Stimulated activated memory B cell treated with anti-CD40 and anti-IgM and Interleukin-4, amounts not matched to agents 10 μg/mL and 1 μg/mL and 100 μg/mL, for 72 hours (primary cell): ENCODE results near the gene RFLNA.

Experiments
- ATAC-seq: fragments of 150-1000 bp; cut with Tn5 transposase; 2 replicates; pipeline ENCODE4 v1.10.0; 2021
- H3K27ac Mint-ChIP-seq: one replicate; pipeline ENCODE4 v1.8.0; 2022; ENCODE audit warnings: mild to moderate bottlenecking, mixed read lengths
- H3K27me3 Mint-ChIP-seq: one replicate; pipeline ENCODE4 v1.8.0; 2022; ENCODE audit warnings: mixed read lengths
- H3K36me3 Mint-ChIP-seq: one replicate; pipeline ENCODE4 v1.8.0; 2022; ENCODE audit warnings: mixed read lengths
- H3K4me1 Mint-ChIP-seq: one replicate; pipeline ENCODE4 v1.8.0; 2022; ENCODE audit warnings: mixed read lengths
- H3K4me3 Mint-ChIP-seq: one replicate; pipeline ENCODE4 v1.8.0; 2022; ENCODE audit warnings: mild to moderate bottlenecking, moderate library complexity, mixed read lengths
- H3K9me3 Mint-ChIP-seq: one replicate; pipeline ENCODE4 v1.8.0; 2022; ENCODE audit warnings: mixed read lengths

The RFLNA gene

DNA sequence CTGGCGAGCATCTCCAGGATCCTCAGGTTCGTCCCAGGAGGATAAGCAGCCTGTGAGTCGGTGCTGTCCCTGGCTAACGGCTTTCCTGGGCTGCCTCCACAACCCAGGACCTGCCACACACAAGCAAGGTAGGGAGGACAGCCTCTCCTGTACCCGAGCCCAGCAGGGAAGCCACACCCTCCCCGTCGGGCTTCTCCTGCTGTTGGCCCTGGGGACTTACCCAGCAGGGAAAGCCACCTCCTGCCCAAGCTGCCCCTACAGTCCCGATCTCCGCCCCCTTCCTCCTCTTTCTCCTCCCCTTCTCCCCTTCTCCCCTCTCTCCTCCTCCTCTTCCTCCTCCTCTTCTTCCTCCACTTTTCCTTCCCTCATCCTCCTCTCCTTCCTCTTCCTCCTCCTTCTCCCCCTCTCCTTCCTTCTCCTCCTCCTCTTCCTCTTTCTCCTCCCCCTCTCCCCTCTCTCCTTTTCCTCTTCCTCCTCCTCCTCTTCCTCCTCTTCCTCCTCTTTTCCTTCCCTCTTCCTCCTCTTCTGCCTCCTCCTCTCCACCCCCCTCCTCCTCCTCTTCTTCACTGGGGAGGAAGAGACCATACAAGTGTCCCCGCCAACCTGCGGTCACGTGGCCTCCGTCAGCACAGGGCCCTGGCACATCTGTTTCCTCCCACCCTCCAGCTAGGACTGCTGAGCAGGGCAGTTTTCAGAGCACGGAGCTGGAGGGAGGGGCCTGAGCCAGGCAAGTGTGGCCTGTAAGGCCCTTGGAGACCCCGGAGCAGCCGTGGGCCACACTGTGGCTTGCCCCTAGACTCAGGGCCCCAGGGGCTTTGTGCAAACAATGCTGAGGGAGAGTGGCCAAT, 17.3 kb upstream of the RFLNA start:
- Mint-ChIP-seq H3K9me3 (no peaks in the 10 kb centered on the region), H3K27me3 (peaks cover 72% of the 10 kb centered on the region), H3K36me3 (no peaks in the 10 kb centered on the region), H3K4me3 (no peak overlapping the region), H3K27ac (no peak overlapping the region), H3K4me1 (peaks cover 6% of the 10 kb centered on the region)
- no peak for ATAC-seq

DNA sequence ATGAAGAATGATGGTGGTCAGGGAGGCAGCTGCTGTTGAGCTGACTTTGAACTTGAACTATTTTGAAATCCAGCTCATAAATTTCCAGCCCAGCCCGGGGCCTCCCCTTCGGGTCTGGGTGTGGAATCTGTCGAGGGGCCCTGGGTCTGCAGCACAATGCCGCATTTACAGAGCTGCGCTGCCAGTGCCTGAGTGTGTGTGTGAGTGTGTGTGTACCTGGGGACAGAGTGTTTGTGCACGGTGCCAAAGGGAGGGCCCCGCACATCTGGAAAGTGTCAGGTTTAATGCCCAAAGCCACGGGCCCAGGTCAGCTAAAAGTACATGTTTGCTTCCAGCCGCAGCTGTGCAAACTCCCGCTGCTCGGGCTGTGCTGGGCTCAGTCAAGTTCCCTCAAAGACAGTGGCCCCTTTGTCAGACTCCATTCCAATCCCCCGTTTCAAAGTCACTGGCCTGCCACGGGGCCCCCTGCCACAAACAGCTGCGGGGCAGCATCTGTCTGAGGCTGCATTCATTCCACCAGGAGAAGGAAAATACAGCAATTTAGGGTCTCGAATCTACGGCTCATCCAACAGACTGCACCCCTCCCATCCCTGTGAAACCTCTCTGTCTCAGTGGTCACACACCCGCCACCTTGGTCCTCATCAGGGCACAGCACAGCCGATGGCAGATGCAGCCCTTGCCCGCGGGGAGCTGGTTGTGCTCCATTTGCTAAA, 16.3 kb upstream of the RFLNA start:
- Mint-ChIP-seq H3K27me3 (peaks cover 78% of the 10 kb centered on the region), H3K36me3 (no peaks in the 10 kb centered on the region), H3K4me1 (peaks cover 6% of the 10 kb centered on the region), H3K9me3 (no peaks in the 10 kb centered on the region), H3K27ac (no peak overlapping the region), H3K4me3 (no peak overlapping the region)
- no peak for ATAC-seq

DNA sequence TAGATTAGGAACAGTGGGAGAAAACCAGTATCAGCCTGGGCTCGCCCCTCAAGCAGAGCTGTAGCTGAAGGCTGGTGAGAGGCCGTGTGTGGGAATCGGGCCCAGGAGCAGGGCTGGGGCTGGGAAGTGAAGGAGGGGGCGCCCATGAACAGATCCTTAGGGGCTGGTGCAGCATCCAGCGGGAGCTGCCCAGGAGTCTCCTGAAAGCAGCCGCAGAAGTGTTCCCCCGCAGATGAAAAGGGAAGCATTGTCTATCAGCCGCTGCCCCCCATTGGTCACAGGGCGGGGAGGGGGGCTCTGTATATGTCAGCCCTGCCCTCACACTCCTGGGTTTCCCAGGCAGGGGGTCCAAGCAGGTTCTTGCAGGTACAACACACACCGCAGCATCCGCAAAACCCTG, 15.6 kb upstream of the RFLNA start:
- peaks cover 3% of the 10 kb centered on the region for H3K9me3 Mint-ChIP-seq
- no peaks in the 10 kb centered on the region for H3K36me3 Mint-ChIP-seq
- H3K4me3 Mint-ChIP-seq: no peak overlapping the region
- ATAC-seq: no peak
- no peak overlapping the region for H3K27ac Mint-ChIP-seq
- H3K4me1 Mint-ChIP-seq: peaks cover 6% of the 10 kb centered on the region
- H3K27me3 Mint-ChIP-seq: peaks cover 79% of the 10 kb centered on the region

DNA sequence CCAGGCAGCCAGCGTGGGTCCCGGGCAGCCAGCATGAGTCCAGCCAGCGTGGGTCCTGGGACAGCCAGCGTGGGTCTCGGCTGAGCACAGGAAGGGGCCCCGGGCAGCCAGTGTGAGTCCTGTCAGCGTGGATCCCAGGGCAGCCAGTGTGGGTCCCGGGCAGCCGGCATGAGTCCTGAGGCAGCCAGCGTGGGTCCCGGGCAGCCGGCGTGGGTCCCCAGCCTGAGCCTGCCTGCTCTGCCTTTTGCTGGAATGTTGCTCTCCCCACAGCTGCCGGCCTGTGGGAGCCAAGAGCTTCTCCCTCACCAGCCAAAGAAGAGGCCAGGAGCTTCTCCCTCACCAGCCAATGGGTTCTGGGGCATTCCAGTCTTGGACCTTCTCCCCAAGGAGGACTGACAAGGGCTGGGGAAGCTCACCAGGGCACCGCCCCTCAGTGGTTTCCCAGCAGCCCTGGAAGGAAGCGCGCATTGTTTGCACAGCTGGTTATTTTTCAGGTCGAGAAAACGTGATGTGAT, 15.0 kb upstream of the RFLNA start:
- peak; percentile 18 for ATAC-seq
- peaks cover 6% of the 10 kb centered on the region for H3K4me1 Mint-ChIP-seq
- H3K4me3 Mint-ChIP-seq: no peak overlapping the region
- H3K27ac Mint-ChIP-seq: no peak overlapping the region
- peaks cover 78% of the 10 kb centered on the region for H3K27me3 Mint-ChIP-seq
- H3K9me3 Mint-ChIP-seq: peaks cover 9% of the 10 kb centered on the region
- H3K36me3 Mint-ChIP-seq: no peaks in the 10 kb centered on the region

DNA sequence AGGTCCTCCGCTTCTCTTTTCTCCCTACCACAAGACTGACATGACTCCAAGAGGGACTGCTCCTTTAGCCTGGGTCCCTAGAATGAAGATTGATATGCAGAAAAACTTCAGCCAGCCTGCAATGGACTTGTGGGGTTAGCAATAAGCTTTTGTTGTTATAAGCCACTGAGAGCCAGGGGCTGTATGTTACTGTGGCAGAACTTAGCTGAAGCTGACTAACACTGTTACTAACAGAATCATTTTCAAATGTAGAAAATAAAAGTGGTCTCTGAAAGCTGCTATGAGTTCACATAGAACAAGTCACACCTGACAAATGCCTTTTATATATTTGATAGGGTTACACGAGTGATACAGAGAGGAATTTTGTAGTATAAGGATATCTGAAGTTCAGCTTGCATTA, 13.6 kb upstream of the RFLNA start:
- no peak overlapping the region for H3K4me3 Mint-ChIP-seq
- H3K27ac Mint-ChIP-seq: no peak overlapping the region
- H3K27me3 Mint-ChIP-seq: peaks cover 78% of the 10 kb centered on the region
- H3K9me3 Mint-ChIP-seq: peaks cover 17% of the 10 kb centered on the region
- peaks cover 6% of the 10 kb centered on the region for H3K4me1 Mint-ChIP-seq
- no peak for ATAC-seq
- no peaks in the 10 kb centered on the region for H3K36me3 Mint-ChIP-seq

DNA sequence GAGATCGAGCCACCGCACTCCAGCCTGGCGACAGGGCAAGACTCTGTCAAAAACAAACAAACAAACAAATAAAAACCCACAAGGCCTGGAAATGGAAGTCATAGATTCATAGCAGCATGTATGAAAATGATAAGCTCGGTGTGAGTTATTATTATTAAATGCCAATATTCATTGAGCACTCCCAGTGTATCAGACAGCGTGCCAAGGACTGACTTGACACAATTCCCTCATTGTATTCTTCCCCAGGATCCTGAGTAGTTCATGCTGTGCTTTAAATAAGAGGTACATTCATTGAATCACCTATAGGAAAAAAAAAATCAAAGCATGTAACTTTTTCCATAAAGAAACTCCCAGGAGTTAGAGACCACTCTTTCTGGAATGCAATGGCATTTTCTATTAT, 12.6 kb upstream of the RFLNA start:
- Mint-ChIP-seq H3K4me1 (peaks cover 6% of the 10 kb centered on the region), H3K27me3 (peaks cover 73% of the 10 kb centered on the region), H3K9me3 (peaks cover 17% of the 10 kb centered on the region), H3K27ac (no peak overlapping the region), H3K4me3 (no peak overlapping the region), H3K36me3 (no peaks in the 10 kb centered on the region)
- ATAC-seq: no peak

DNA sequence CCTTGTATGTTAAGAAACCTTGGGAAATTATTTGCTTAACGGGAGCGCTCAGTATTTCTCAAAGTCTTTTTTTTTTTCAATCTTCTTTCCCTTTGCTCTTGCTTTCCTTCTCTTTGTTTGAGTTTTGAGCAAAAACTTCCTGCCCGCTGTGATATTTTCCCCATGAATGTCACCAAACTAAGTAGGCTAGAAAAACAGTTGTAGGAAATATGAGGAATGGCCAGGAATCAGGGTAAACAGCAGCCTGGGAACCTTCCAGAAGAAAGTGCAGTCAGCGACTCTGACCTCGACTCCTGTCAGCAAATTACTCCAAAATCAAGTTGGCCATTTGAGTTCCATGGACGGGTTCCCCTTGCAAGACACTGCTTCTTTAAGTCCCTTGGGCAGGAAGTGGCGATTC, 11.6 kb upstream of the RFLNA start:
- H3K4me1 Mint-ChIP-seq: no peaks in the 10 kb centered on the region
- H3K27ac Mint-ChIP-seq: no peak overlapping the region
- H3K4me3 Mint-ChIP-seq: no peak overlapping the region
- peaks cover 68% of the 10 kb centered on the region for H3K27me3 Mint-ChIP-seq
- no peak for ATAC-seq
- no peaks in the 10 kb centered on the region for H3K36me3 Mint-ChIP-seq
- H3K9me3 Mint-ChIP-seq: peaks cover 17% of the 10 kb centered on the region

DNA sequence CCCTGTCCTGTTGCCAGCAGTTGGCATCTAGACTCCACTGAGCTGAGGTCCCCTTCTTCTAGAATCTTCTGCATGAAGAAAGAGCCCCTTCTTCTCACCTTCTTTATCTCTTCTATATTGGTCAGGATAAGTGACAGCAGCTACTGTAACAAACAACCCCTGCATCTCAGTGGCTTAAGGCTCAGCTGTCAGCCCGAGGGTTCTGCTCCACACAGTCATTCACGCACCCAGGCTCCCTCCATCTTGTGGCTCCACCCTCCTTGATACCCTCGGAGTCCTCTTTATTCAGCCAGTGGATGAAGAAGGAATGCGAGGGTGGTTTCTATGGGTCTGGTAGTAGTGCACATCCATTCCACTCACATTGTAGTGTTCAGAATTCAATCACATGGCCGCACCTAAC, 10.5 kb upstream of the RFLNA start:
- H3K27ac Mint-ChIP-seq: no peak overlapping the region
- H3K36me3 Mint-ChIP-seq: no peaks in the 10 kb centered on the region
- ATAC-seq: no peak
- H3K9me3 Mint-ChIP-seq: peaks cover 22% of the 10 kb centered on the region
- H3K4me1 Mint-ChIP-seq: no peaks in the 10 kb centered on the region
- H3K27me3 Mint-ChIP-seq: peaks cover 66% of the 10 kb centered on the region
- H3K4me3 Mint-ChIP-seq: no peak overlapping the region

DNA sequence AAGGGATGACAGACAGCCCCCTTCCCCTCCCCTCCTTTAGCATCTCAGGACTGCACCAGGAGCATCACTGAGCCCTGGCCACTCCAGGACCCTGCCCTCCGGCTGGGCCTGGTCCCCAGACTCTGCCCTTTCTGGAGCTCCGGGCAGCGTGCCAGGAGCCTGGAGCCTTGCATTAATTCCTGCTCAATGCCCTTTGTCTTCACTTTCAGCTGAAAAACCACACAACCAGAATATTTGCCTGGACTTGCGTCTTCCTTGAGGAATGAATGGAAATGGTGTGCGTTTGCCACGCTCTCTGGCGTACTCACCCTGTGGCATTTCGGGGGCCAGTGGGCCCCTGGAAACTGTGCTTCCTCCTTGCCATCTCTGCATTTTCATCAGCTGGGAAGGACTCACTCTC, 8.5 kb upstream of the RFLNA start:
- Mint-ChIP-seq H3K27me3 (peaks cover 67% of the 10 kb centered on the region), H3K4me3 (no peak overlapping the region), H3K9me3 (peaks cover 22% of the 10 kb centered on the region), H3K27ac (no peak overlapping the region), H3K36me3 (no peaks in the 10 kb centered on the region), H3K4me1 (no peaks in the 10 kb centered on the region)
- ATAC-seq: no peak

DNA sequence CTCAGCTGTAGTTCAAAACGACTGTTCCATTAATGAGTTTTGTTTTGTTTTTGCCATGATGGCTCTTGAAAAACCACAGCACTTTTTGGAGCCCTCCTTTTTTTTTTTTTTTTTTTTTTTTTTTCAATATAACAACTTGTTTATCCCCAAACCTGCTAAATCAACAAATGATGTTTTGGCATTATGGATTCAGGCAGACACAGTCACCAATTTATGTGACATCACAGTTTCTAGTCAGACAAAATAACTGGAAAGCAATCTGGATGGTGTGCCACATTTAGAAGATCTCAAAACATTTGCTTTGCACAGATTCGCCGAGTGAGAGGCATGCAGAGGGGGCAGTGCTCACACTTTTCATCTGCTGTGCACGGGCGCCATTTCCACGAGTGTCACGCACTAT, 7.9 kb upstream of the RFLNA start:
- H3K9me3 Mint-ChIP-seq: peaks cover 22% of the 10 kb centered on the region

DNA sequence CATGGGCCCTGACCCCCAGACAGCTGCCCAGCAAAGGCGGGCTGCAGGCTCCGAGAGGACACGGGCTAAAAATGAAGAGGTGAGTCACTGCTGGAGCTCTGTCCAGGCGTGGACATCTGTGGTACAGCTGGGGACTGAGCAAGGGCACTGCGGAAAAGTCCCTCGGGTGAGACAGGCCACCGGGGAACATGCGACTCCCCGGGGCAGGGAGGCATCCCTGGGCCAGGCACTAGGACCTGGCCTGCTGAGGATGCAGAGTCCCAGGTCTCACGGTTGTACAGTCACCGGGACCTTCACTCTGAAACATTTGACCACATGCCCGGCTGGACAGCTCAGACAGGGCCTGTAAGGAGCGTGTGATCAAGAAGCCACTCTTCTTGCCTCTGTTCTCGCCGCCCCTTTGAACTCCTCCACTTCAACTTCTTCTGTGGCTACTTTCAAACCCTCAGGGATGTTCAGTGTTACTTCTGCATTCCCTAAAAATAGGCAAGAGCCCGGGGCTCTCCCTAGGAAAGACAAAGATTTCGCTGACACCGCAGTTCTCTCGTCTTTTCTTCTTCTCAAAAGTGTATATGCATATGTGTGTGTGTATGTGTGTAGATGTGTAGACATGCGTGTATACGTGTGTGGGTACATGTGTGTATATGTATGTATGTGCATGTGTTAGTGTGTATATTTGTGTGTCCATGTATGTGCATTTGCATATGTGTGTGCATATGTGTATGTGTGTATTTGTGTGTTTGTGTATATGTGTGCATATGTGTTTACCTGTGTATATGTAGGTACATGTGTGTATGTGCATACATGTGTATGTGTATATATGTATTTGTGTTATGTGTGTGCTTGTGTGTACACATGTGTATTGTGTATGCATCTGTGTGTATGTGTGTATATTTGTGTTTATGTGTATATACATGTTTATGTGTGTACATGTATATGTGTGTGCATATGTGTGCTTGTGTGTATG, 5.0 kb upstream of the RFLNA start:
- Mint-ChIP-seq H3K36me3 (no peaks in the 10 kb centered on the region), H3K4me1 (no peaks in the 10 kb centered on the region), H3K27me3 (peaks cover 74% of the 10 kb centered on the region), H3K4me3 (no peak overlapping the region), H3K27ac (no peak overlapping the region), H3K9me3 (peaks cover 13% of the 10 kb centered on the region)
- ATAC-seq: no peak

More for the DNA sequence above, 7.9 kb upstream of the RFLNA start:
- Mint-ChIP-seq H3K4me3 (no peak overlapping the region), H3K27ac (no peak overlapping the region), H3K27me3 (peaks cover 67% of the 10 kb centered on the region), H3K4me1 (no peaks in the 10 kb centered on the region), H3K36me3 (no peaks in the 10 kb centered on the region)
- ATAC-seq: no peak

DNA sequence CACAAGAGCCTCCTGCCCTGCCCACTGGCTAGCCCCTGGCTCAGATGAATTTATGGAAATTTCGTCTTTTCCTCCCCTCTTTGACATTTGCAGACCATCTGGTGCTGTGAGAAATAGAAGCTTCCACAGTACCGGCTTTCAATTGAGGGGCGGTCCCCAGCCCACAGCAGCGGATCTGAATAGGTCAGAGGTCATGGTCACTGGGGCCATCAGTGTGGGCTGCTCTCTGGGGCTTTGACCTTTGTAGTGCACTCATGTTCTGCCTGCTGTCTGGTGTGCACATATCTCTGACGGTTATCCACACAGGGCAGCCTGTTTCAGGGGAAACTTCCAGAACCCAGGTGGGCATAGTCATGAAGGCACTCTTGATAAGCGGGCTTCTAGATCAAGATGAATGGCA, 2.5 kb upstream of the RFLNA start:
- no peaks in the 10 kb centered on the region for H3K4me1 Mint-ChIP-seq
- no peaks in the 10 kb centered on the region for H3K36me3 Mint-ChIP-seq
- no peak for ATAC-seq
- peaks cover 75% of the 10 kb centered on the region for H3K27me3 Mint-ChIP-seq
- H3K9me3 Mint-ChIP-seq: peaks cover 5% of the 10 kb centered on the region
- no peak overlapping the region for H3K27ac Mint-ChIP-seq
- no peak overlapping the region for H3K4me3 Mint-ChIP-seq

DNA sequence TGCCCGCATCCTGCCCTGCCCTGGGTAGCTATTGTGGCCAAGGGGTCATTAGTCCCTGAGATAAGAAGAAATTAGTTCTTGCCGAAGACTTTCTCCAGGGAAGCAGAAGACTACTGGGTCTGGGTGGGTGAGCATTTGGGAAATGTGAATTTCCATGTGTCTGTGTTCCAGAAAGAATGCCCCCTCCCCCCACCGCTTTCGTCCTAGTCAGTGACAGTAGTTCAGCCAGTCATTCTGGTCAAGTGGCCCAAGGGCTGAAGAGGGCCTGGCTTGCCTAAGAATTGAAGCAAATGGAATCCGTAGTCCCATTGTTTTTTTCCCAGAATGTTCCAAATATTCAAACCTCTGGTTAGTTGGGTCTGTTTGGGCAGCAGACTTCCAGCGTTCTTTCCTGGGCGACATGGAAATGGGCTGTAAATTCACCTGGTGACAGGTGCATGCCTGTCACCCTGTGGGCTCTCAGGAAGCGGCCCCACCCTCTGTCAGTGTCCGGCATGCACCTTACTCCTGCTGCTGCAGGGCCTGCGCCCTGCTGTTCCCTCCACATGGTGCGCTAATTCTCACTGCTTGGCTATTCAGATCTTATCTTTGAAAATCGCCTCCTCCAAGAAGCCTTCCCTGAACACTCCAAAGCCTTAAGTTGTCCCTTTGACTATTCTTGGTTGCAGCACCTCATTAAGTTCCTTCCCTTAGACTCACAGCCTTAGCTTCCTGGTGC, 1.4 kb upstream of the RFLNA start:
- no peak overlapping the region for H3K4me3 Mint-ChIP-seq
- H3K4me1 Mint-ChIP-seq: no peaks in the 10 kb centered on the region
- H3K36me3 Mint-ChIP-seq: no peaks in the 10 kb centered on the region
- peaks cover 4% of the 10 kb centered on the region for H3K9me3 Mint-ChIP-seq
- peaks cover 77% of the 10 kb centered on the region for H3K27me3 Mint-ChIP-seq
- ATAC-seq: no peak
- H3K27ac Mint-ChIP-seq: no peak overlapping the region

DNA sequence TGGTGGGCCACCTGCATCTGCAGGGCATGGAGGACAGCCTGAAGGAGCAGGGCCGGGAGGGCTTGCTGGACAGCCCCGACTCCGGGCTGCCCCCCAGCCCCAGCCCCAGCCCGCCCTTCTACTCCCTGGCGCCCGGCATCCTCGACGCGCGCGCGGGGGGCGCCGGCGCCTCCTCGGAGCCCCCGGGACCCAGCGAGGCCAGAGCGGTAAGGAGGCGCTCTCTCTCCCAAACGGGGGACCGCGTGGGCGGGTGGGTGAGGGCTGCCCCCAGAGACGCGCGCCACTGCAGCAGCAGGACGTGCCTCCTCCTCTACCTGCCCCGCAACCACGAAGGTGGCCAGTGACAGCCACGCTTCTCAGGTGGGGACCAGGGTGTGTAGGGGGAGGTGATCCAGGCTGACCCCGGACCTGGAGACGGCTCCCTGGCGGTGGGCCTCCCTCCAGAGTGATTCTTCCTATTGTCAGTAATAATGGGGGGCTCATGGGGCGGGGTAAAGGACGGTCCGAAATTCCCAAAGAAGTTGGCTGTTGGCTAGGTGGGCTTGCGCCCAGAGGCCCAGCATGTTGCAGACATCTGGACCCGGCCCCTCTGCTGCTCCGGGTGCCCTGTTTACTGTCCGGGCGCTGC, 652 bp downstream of the RFLNA start:
- Mint-ChIP-seq H3K36me3 (no peaks in the 10 kb centered on the region), H3K4me3 (no peak overlapping the region), H3K4me1 (no peaks in the 10 kb centered on the region), H3K27me3 (peaks cover 73% of the 10 kb centered on the region), H3K9me3 (peaks cover 3% of the 10 kb centered on the region), H3K27ac (no peak overlapping the region)
- no peak for ATAC-seq
